Testis (tissue), 3 donors: Measurements from ENCODE around the gene ATL1. TPM values are rescaled to one million over a fixed set of nuclear protein-coding genes. Genes with fewer than 3 reads are reported as not detected.

Experiments used
- DNase-seq: peaks from one replicate; pipeline ENCODE4 v3.0.0-alpha.2; 2019
- H3K27ac ChIP-seq, 2 donors: fragments of 200-600 bp; sonication (generic); one replicate each; pipeline ENCODE4 v1.5.1; 2019
- H3K27me3 ChIP-seq: fragments of 200-600 bp; sonication (generic); one replicate; pipeline ENCODE4 v1.5.1; 2019
- H3K36me3 ChIP-seq: fragments of 200-600 bp; sonication (generic); one replicate; pipeline ENCODE4 v1.5.1; 2017; ENCODE audit warnings: low read depth; ENCODE audit errors: missing control alignments
- H3K4me1 ChIP-seq: fragments of 200-600 bp; sonication (generic); one replicate; pipeline ENCODE4 v1.5.1; 2019
- H3K4me3 ChIP-seq, 2 donors: fragments of 200-600 bp; sonication (generic); one replicate each; pipeline ENCODE4 v1.5.1; 2017 to 2019
- H3K9me3 ChIP-seq: fragments of 200-600 bp; sonication (generic); one replicate; pipeline ENCODE4 v1.5.1; 2017
- POLR2A ChIP-seq: fragments of 450-650 bp; IDR thresholded peaks from one replicate; pipeline ENCODE4 v1.6.1; 2017; ENCODE audit warnings: antibody characterized with exemption, mild to moderate bottlenecking, moderate library complexity
- WGBS, 2 donors: methylation state at CpG; one replicate each; pipeline ENCODE4 v1.1.5; 2018; 5-methylcytosine and 5-hydroxymethylcytosine counted together
- intact Hi-C: fragments of 100-400 bp; cut with DNase I; formaldehyde crosslinking; loops from one replicate; pipeline ENCODE4 v1.15.1; 2023; ENCODE audit warnings: low total_unique reads
- polyA plus RNA-seq: library from polyadenylated mRNA; stranded (reverse); fragments of 350-450 nt; fragmentation: Illumina TruSeq; extraction: RNeasy Lipid Tissue Mini Kit (QIAGEN cat#74804); gene quantifications from one replicate; pipeline ENCODE4 v1.2.3, GENCODE V29; 2014; ENCODE audit warnings: low read depth, low replicate concordance; ENCODE audit not compliant: insufficient read depth
- total RNA-seq, 2 donors: library from RNA; depleted of rRNA; stranded (reverse); fragments of >200 nt; gene quantifications; one replicate each; pipeline ENCODE4 v1.2.3, GENCODE V29; 2016
- TF ChIP-seq, protein P1 (sequence below), 3 experiments: fragments of 450-650 bp in 2 of 3; fragments of 200-600 bp in 1 of 3; sonication (generic) in 1 of 3; IDR thresholded peaks; one replicate each; pipeline ENCODE4 v1.5.1; 2016 to 2019; ENCODE audit warnings: antibody characterized with exemption in 3 of 3, mild to moderate bottlenecking in 2 of 3, moderate library complexity in 1 of 3

The ATL1 gene
- total and polyA plus RNA-seq, 3 donors from 2014 or later, result 10.0 to 25.1 (median 14.4) TPM

DNA sequence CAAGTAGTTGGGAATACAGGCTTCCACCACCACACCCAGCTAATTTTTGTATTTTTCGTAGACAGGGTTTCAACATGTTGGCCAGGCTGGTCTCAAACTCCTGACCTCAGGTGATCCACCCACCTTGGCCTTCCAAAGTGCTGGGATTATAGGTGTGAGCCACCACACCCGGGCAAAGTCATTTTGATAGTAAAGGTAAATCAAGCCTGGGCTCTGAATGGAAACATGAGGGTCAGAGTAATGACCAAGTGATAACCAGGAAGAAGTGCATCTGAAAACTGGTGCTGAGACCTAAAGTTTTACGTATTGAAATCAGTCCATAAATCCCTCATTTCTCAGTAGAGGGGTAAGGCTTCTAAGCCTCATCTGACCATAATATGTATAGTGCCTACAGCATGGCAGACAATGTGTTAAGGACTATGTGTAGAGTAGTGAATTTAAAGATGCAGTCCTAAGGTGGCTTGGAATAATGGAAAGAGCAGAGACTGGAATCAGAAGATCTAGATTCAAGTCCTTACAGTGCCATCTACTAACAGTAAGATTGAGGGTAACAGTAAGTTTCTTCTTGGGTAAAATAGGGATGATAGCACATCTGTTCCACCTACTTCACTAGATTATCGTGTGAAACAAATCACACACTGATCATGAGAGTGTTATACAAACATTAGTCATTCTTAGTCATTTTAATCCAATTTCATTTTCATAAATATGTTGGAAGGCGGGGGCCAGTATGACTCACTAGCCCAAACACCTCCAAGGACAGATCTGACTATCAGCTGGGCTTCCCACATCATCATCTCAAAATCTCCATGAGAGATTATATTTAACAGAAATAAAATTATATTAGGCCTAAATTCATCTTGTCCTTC is 38.8 kb upstream of the ATL1 start:
- Histone ChIP-seq H3K27me3 (no peaks in the 10 kb centered on the region), H3K36me3 (no peaks in the 10 kb centered on the region), H3K4me3 (no peak overlapping the region), H3K4me1 (no peaks in the 10 kb centered on the region), H3K9me3 (no peaks in the 10 kb centered on the region), H3K27ac (no peak overlapping the region)
- TF ChIP-seq, protein P1, sequence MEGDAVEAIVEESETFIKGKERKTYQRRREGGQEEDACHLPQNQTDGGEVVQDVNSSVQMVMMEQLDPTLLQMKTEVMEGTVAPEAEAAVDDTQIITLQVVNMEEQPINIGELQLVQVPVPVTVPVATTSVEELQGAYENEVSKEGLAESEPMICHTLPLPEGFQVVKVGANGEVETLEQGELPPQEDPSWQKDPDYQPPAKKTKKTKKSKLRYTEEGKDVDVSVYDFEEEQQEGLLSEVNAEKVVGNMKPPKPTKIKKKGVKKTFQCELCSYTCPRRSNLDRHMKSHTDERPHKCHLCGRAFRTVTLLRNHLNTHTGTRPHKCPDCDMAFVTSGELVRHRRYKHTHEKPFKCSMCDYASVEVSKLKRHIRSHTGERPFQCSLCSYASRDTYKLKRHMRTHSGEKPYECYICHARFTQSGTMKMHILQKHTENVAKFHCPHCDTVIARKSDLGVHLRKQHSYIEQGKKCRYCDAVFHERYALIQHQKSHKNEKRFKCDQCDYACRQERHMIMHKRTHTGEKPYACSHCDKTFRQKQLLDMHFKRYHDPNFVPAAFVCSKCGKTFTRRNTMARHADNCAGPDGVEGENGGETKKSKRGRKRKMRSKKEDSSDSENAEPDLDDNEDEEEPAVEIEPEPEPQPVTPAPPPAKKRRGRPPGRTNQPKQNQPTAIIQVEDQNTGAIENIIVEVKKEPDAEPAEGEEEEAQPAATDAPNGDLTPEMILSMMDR (IDR thresholded peaks at IDR 0.05), result no peak
- no peak for TF ChIP-seq POLR2A
- WGBS, 2 donors, result 67 to 68% methylated on average over 5 of the region's 5 CpGs
- no peak for DNase-seq
- intact Hi-C loops, result no loop called here

DNA sequence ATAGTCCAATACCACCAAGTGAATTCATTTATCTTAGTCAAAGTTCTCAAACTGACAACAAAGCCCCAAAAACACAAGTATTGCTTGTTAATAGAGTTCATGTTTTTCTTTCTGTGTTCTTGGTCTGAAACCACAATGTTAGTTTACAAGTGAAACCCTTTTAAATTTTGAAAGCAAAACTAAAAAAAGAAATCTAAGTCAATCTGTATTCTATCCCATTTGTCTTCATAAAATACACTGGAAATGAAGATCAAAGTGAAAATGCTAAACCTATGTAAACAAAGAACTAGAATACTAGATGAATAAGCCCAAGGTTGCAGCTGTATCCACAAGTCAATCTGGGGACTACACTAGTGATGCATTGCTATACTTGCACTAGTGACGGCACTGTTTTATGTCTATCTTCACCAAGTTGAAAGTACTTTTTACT is 38.0 kb upstream of the ATL1 start:
- Histone ChIP-seq H3K27ac (peak overlapping the region in 1 of 2 donors; percentile 11), H3K27me3 (no peaks in the 10 kb centered on the region), H3K4me3 (no peak overlapping the region), H3K9me3 (no peaks in the 10 kb centered on the region), H3K36me3 (no peaks in the 10 kb centered on the region), H3K4me1 (no peaks in the 10 kb centered on the region)
- TF ChIP-seq POLR2A, result no peak
- TF ChIP-seq, protein P1 (IDR thresholded peaks at IDR 0.05), result no peak
- WGBS, 2 donors, result 80 to 84% methylated on average over 1 of the region's 1 CpG
- no peak for DNase-seq
- intact Hi-C loops, result no loop called here

DNA sequence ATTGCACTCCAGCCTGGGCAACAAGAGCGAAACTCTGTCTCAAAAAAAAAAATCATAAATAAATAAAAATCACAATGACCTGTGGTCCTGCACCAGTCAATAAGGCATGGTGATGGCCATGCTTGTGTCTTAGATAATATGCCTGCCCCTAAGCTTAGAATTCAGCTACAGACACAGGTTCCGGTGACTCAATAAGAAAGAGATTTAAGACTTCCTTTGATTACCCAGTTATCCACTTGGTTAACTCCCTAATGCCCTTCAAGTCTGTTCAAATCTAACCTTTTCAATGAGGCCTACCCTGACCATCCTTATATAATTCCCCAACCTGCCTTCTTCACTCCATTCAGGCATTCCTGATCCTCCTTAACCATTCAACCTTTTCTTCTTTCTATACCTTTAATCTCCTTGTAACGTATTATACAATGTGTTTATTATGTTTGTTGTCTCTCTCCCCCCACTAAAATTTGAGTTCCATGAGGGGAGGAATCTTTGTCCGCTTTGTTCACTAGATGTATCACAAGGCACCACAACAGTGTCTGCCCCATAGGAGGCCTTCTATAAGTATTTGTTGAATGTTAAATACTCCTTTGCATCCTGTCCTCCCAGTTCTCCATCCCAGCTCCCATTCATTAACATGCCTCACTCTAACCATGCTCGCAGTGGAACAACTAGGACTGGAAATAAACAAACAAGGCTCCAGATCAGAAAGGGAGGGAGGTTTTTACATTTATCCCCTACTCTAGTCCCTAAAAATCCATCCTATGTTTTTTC is 36.5 kb upstream of the ATL1 start:
- WGBS, 2 donors, result 92 to 94% methylated on average over 5 of the region's 5 CpGs
- intact Hi-C loops, result no loop called here
- no peak overlapping the region for H3K27ac ChIP-seq
- no peaks in the 10 kb centered on the region for H3K36me3 ChIP-seq
- H3K4me3 ChIP-seq, result no peak overlapping the region
- no peaks in the 10 kb centered on the region for H3K9me3 ChIP-seq
- no peak for TF ChIP-seq POLR2A
- TF ChIP-seq, protein P1 (IDR thresholded peaks at IDR 0.05), result no peak
- H3K27me3 ChIP-seq, result no peaks in the 10 kb centered on the region
- peaks cover under 1% of the 10 kb centered on the region for H3K4me1 ChIP-seq
- no peak for DNase-seq

DNA sequence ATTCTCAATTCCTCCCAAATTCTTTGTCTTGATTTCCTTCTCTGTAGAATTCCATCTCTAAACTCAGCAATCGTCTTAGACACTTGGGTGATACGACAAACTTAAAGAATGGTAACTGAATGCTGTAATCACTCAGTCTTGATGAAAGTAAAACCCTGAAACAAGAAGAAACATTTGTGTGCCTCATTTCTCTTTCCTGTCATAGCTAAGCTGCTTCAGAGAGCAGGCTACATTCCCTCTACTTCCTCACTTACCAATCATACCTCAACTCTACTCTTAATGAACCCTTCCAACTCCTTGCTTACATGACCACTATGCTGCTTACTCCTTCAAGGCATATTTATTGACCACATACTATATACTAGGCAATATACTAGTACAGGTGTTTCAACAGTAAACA is 35.9 kb upstream of the ATL1 start:
- Histone ChIP-seq H3K4me3 (no peak overlapping the region), H3K27me3 (no peaks in the 10 kb centered on the region), H3K27ac (no peak overlapping the region), H3K9me3 (no peaks in the 10 kb centered on the region), H3K36me3 (no peaks in the 10 kb centered on the region), H3K4me1 (peaks cover 3% of the 10 kb centered on the region)
- no peak for DNase-seq
- intact Hi-C loops, result no loop called here
- 84 to 91% methylated on average over 2 of the region's 2 CpGs for WGBS, 2 donors
- TF ChIP-seq, protein P1 (IDR thresholded peaks at IDR 0.05), result no peak
- no peak for TF ChIP-seq POLR2A
